HEK293 (cell line): ENCODE measurements around the gene MAP1LC3B2.

Source experiments
- CTCF ChIP-seq: fragments of 450-650 bp; formaldehyde crosslinking; IDR thresholded peaks from 2 replicates; pipeline ENCODE4 v1.5.1; 2016; ENCODE audit warnings: missing biosample characterization, missing genetic modification characterization
- ELK4 ChIP-seq: IDR thresholded peaks from 2 replicates; pipeline ENCODE4 v1.6.1; 2011; ENCODE audit warnings: mild to moderate bottlenecking, low read depth, low read length, borderline replicate concordance
- GLIS2 ChIP-seq: fragments of 450-650 bp; formaldehyde crosslinking; IDR thresholded peaks from 2 replicates; pipeline ENCODE4 v1.5.1; 2016; ENCODE audit warnings: missing biosample characterization, missing genetic modification characterization
- KLF1 ChIP-seq: fragments of 450-650 bp; formaldehyde crosslinking; IDR thresholded peaks from 2 replicates; pipeline ENCODE4 v1.5.1; 2016; ENCODE audit warnings: missing biosample characterization, missing genetic modification characterization
- KLF10 ChIP-seq: fragments of 450-650 bp; IDR thresholded peaks from 2 replicates; pipeline ENCODE4 v1.5.1; 2018; ENCODE audit warnings: missing biosample characterization, mild to moderate bottlenecking, missing genetic modification characterization
- KLF17 ChIP-seq: fragments of 450-650 bp; formaldehyde crosslinking; IDR thresholded peaks from 2 replicates; pipeline ENCODE4 v1.5.1; 2016; ENCODE audit warnings: missing biosample characterization, missing genetic modification characterization
- KLF8 ChIP-seq: fragments of 450-650 bp; formaldehyde crosslinking; IDR thresholded peaks from 2 replicates; pipeline ENCODE4 v1.5.1; 2016; ENCODE audit warnings: missing biosample characterization, missing genetic modification characterization
- SCRT2 ChIP-seq: fragments of 450-650 bp; formaldehyde crosslinking; IDR thresholded peaks from 2 replicates; pipeline ENCODE4 v1.5.1; 2016; ENCODE audit warnings: missing biosample characterization, missing genetic modification characterization
- SETDB1 ChIP-seq: IDR thresholded peaks from one replicate; pipeline ENCODE4 v1.6.1; 2017; ENCODE audit warnings: mild to moderate bottlenecking, low read length, moderate library complexity, mixed read lengths; ENCODE audit not compliant: insufficient read length
- SP2 ChIP-seq: fragments of 450-650 bp; formaldehyde crosslinking; IDR thresholded peaks from 2 replicates; pipeline ENCODE4 v1.5.1; 2016; ENCODE audit warnings: missing biosample characterization, missing genetic modification characterization
- TCF7L2 ChIP-seq: IDR thresholded peaks from 2 replicates; pipeline ENCODE4 v1.6.1; 2011; ENCODE audit warnings: low read depth, mild to moderate bottlenecking, inconsistent platforms, low read length, moderate library complexity, borderline replicate concordance
- ZBTB17 ChIP-seq: fragments of 450-650 bp; formaldehyde crosslinking; IDR thresholded peaks from 2 replicates; pipeline ENCODE4 v1.5.1; 2016; ENCODE audit warnings: missing biosample characterization, missing genetic modification characterization
- ZBTB48 ChIP-seq: fragments of 450-650 bp; formaldehyde crosslinking; IDR thresholded peaks from 2 replicates; pipeline ENCODE4 v1.5.1; 2016; ENCODE audit warnings: missing biosample characterization, missing genetic modification characterization
- ZBTB7A ChIP-seq: fragments of 450-650 bp; formaldehyde crosslinking; IDR thresholded peaks from 2 replicates; pipeline ENCODE4 v1.5.1; 2016; ENCODE audit warnings: low read depth, missing biosample characterization, missing genetic modification characterization
- ZEB2 ChIP-seq: fragments of 450-650 bp; formaldehyde crosslinking; IDR thresholded peaks from 2 replicates; pipeline ENCODE4 v1.5.1; 2016; ENCODE audit warnings: missing biosample characterization, missing genetic modification characterization
- ZFP37 ChIP-seq: fragments of 450-650 bp; formaldehyde crosslinking; IDR thresholded peaks from 2 replicates; pipeline ENCODE4 v1.5.1; 2016; ENCODE audit warnings: missing biosample characterization, missing genetic modification characterization
- ZNF169 ChIP-seq: fragments of 450-650 bp; formaldehyde crosslinking; IDR thresholded peaks from 2 replicates; pipeline ENCODE4 v1.5.1; 2016; ENCODE audit warnings: missing biosample characterization, missing genetic modification characterization
- ZNF302 ChIP-seq: fragments of 450-650 bp; formaldehyde crosslinking; IDR thresholded peaks from 2 replicates; pipeline ENCODE4 v1.5.1; 2016; ENCODE audit warnings: missing biosample characterization, missing genetic modification characterization, low read depth
- ZNF335 ChIP-seq: fragments of 450-650 bp; formaldehyde crosslinking; conservative IDR thresholded peaks from 2 replicates; pipeline ENCODE4 v1.5.1; 2016; ENCODE audit warnings: missing biosample characterization, missing genetic modification characterization
- ZNF350 ChIP-seq: fragments of 450-650 bp; formaldehyde crosslinking; IDR thresholded peaks from 2 replicates; pipeline ENCODE4 v1.5.0; 2017; ENCODE audit warnings: missing biosample characterization, mild to moderate bottlenecking, missing genetic modification characterization
- ZNF354C ChIP-seq: fragments of 450-650 bp; formaldehyde crosslinking; IDR thresholded peaks from 2 replicates; pipeline ENCODE4 v1.5.1; 2016; ENCODE audit warnings: missing biosample characterization, missing genetic modification characterization, low read depth, borderline replicate concordance
- ZNF394 ChIP-seq: fragments of 450-650 bp; formaldehyde crosslinking; IDR thresholded peaks from 2 replicates; pipeline ENCODE4 v1.5.1; 2016; ENCODE audit warnings: missing biosample characterization, missing genetic modification characterization, mild to moderate bottlenecking, moderate library complexity, borderline replicate concordance
- ZNF513 ChIP-seq: fragments of 450-650 bp; IDR thresholded peaks from 2 replicates; pipeline ENCODE4 v1.5.1; 2018; ENCODE audit warnings: missing biosample characterization, missing genetic modification characterization
- ZNF558 ChIP-seq: fragments of 450-650 bp; formaldehyde crosslinking; IDR thresholded peaks from 2 replicates; pipeline ENCODE4 v1.5.1; 2016; ENCODE audit warnings: missing biosample characterization, missing genetic modification characterization
- ZNF596 ChIP-seq: fragments of 450-650 bp; IDR thresholded peaks from 2 replicates; pipeline ENCODE4 v1.5.0; 2018; ENCODE audit warnings: missing biosample characterization, mild to moderate bottlenecking, missing genetic modification characterization, moderate library complexity
- ZNF654 ChIP-seq: fragments of 450-650 bp; formaldehyde crosslinking; IDR thresholded peaks from 2 replicates; pipeline ENCODE4 v1.5.1; 2016; ENCODE audit warnings: low read depth, missing biosample characterization, missing genetic modification characterization
- ZNF660 ChIP-seq: fragments of 450-650 bp; IDR thresholded peaks from 2 replicates; pipeline ENCODE4 v1.5.1; 2018; ENCODE audit warnings: missing biosample characterization, mild to moderate bottlenecking, missing genetic modification characterization
- ZNF670 ChIP-seq: fragments of 450-650 bp; formaldehyde crosslinking; IDR thresholded peaks from 2 replicates; pipeline ENCODE4 v1.5.1; 2016; ENCODE audit warnings: missing biosample characterization, missing genetic modification characterization, low read depth
- ZNF677 ChIP-seq: fragments of 450-650 bp; IDR thresholded peaks from 2 replicates; pipeline ENCODE4 v1.5.0; 2018; ENCODE audit warnings: missing biosample characterization, mild to moderate bottlenecking, missing genetic modification characterization, moderate library complexity
- ZNF791 ChIP-seq: fragments of 450-650 bp; formaldehyde crosslinking; IDR thresholded peaks from 2 replicates; pipeline ENCODE4 v1.5.1; 2016; ENCODE audit warnings: missing biosample characterization, missing genetic modification characterization
- ZNF792 ChIP-seq: fragments of 450-650 bp; formaldehyde crosslinking; IDR thresholded peaks from 2 replicates; pipeline ENCODE4 v1.5.1; 2016; ENCODE audit warnings: missing biosample characterization, missing genetic modification characterization
- ZSCAN18 ChIP-seq: fragments of 450-650 bp; formaldehyde crosslinking; IDR thresholded peaks from 2 replicates; pipeline ENCODE4 v1.5.1; 2016; ENCODE audit warnings: missing biosample characterization, missing genetic modification characterization
- ZSCAN4 ChIP-seq: fragments of 450-650 bp; formaldehyde crosslinking; IDR thresholded peaks from 2 replicates; pipeline ENCODE4 v1.5.1; 2017; ENCODE audit warnings: missing biosample characterization, missing genetic modification characterization

MAP1LC3B2 gene

GRCh38 chr12:116524964-116525379, 34.2 kb upstream of the MAP1LC3B2 start (continued):
- no peak for TF ChIP-seq ZSCAN4 (tag by site-specific recombination)
- peak; percentile 81 for TF ChIP-seq KLF8 (tag by site-specific recombination)
- no peak for TF ChIP-seq ZNF302
- TF ChIP-seq ZNF335 (tag by site-specific recombination) = no peak
- no peak for TF ChIP-seq ZNF354C (tag by site-specific recombination)
- peak; percentile 86 for TF ChIP-seq ZFP37 (tag by site-specific recombination)
- TF ChIP-seq ZBTB7A (tag by site-specific recombination) = no peak
- no peak for TF ChIP-seq SP2 (tag by site-specific recombination)
- TF ChIP-seq ZNF660 = no peak
- no peak for TF ChIP-seq ZNF792
- no peak for TF ChIP-seq ZNF169 (tag by site-specific recombination)
- TF ChIP-seq ZSCAN18 (tag by site-specific recombination) = 0 out of 2 replicates have a peak, but pooled peaks have one; percentile 37
- 0 out of 2 replicates have a peak, but pooled peaks have one; percentile 13 for TF ChIP-seq ZNF791 (tag by site-specific recombination)
- TF ChIP-seq ZNF654 (tag by site-specific recombination) = no peak
- no peak; the same call in 1 of the 2 replicates for TF ChIP-seq ZBTB17
- no peak for TF ChIP-seq CTCF (tag by site-specific recombination)
- TF ChIP-seq KLF17 (tag by site-specific recombination) = no peak
- TF ChIP-seq ZNF670 (tag by site-specific recombination) = no peak
- TF ChIP-seq ZNF513 (tag by site-specific recombination) = no peak
- TF ChIP-seq ZNF677 (tag by site-specific recombination) = no peak
- TF ChIP-seq ZEB2 (tag by site-specific recombination) = no peak
- no peak for TF ChIP-seq ZNF394 (tag by site-specific recombination)
- TF ChIP-seq SETDB1 = no peak
- TF ChIP-seq KLF10 (tag by site-specific recombination) = no peak
- TF ChIP-seq ELK4 = no peak
- no peak for TF ChIP-seq ZNF596 (tag by site-specific recombination)
- no peak for TF ChIP-seq ZNF350 (tag by site-specific recombination)
- no peak for TF ChIP-seq ZNF558 (tag by site-specific recombination)
- TF ChIP-seq GLIS2 (tag by site-specific recombination) = no peak
- TF ChIP-seq KLF1 = no peak
- TF ChIP-seq ZBTB48 (tag by site-specific recombination) = no peak; the same call in 1 of the 2 replicates
- TF ChIP-seq TCF7L2 = no peak
- TF ChIP-seq SCRT2 (tag by site-specific recombination) = no peak
